BJ (cell line): ENCODE measurements around the gene SPNS3. TPM values are rescaled to one million over a fixed set of nuclear protein-coding genes. Genes with fewer than 3 reads are reported as not detected.

ENCODE experiments used
- CTCF ChIA-PET: fragments of 350-600 bp; formaldehyde crosslinking; extraction: SDS; loops from one replicate; lab custom pipeline; 2021; ENCODE audit warnings: antibody characterized with exemption, inconsistent platforms; lab: Yijun Ruan, JAX
- POLR2A ChIA-PET: fragments of 300-600 bp; sonication (Branson Sonifier 250); formaldehyde crosslinking; extraction: SDS; loops from one replicate; lab custom pipeline; 2021; ENCODE audit warnings: antibody characterized with exemption; lab: Charles Lee
- DNase-seq: peaks from one replicate; pipeline ENCODE4 v3.0.0-alpha.2; 2011; ENCODE audit warnings: low read depth
- H3K27me3 ChIP-seq: 2 replicates; pipeline ENCODE4 v1.6.0; 2011; ENCODE audit warnings: low read length; ENCODE audit not compliant: control insufficient read depth, insufficient read depth
- H3K36me3 ChIP-seq: 2 replicates; pipeline ENCODE4 v1.5.1; 2011; ENCODE audit warnings: low read length; ENCODE audit not compliant: control insufficient read depth, insufficient read depth
- H3K4me3 ChIP-seq: 2 replicates; pipeline ENCODE4 v1.5.1; 2011; ENCODE audit warnings: low read depth, mild to moderate bottlenecking, control low read depth, low read length
- CTCF ChIP-seq: IDR thresholded peaks from 2 replicates; pipeline ENCODE4 v1.5.1; 2011; ENCODE audit warnings: low read depth, mild to moderate bottlenecking, control low read depth, inconsistent platforms, low read length, moderate library complexity; ENCODE audit not compliant: insufficient read depth
- polyA plus RNA-seq: library from polyadenylated mRNA; depleted of rRNA; stranded (reverse); fragments of >200 nt; gene quantifications from 2 replicates; pipeline ENCODE4 v1.2.3, GENCODE V29; 2011

SPNS3 gene
- polyA plus RNA-seq, 1 experiment = not detected

DNA sequence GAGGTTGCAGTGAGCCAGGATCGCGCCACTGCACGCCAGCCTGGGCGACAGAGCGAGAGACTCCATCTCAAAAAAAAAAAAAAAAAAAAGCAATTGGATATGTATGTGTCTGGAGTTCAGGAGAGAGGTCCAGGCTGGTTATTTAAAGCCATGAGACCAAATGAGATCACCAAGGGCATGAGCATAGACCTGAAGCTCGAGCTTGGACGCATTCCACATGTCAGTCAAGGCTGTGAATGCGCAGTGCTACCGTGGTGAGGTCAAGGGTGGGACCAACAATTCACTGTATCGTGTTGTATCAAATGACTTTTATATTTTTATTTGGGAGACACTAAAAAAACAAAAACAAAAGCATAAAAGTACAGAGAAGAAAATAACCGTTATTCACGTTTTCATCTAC lies 35.8 kb downstream of the SPNS3 start:
- no peak for TF ChIP-seq CTCF
- peaks cover 7% of the 10 kb centered on the region for H3K27me3 ChIP-seq
- DNase-seq = no peak
- ChIA-PET CTCF (no interaction called here), POLR2A (no interaction called here)
- H3K36me3 ChIP-seq = no peaks in the 10 kb centered on the region
- no peak overlapping the region for H3K4me3 ChIP-seq

DNA sequence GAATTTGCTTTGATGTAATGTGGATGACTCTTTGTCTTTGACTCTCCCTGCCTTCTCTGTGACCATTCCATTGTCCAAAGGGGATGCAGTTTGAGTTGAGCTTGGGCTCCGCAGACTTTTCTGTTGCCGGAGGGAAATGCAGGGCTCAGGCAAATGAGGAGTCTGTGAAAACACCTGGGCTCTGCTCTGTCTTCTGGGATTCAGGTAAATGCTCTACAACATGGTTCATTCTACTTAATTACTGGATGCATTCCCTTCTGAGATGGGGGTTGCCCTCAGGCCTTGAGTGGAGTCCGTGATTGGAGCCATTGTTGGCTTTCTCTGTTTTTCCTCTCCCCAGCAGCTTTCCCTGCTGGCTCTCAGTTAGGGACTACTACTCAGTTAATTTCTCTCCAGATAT lies 38.5 kb downstream of the SPNS3 start:
- DNase-seq = no peak
- Histone ChIP-seq H3K27me3 (peaks cover 10% of the 10 kb centered on the region), H3K4me3 (no peak overlapping the region), H3K36me3 (no peaks in the 10 kb centered on the region)
- CTCF ChIA-PET = no interaction called here
- POLR2A ChIA-PET = no interaction called here
- no peak for TF ChIP-seq CTCF

GRCh38 chr17:4474093-4474492 lies 40.4 kb downstream of the SPNS3 start:
- TF ChIP-seq CTCF = no peak
- ChIA-PET CTCF (no interaction called here), POLR2A (no interaction called here)
- peaks cover 10% of the 10 kb centered on the region for H3K27me3 ChIP-seq
- no peaks in the 10 kb centered on the region for H3K36me3 ChIP-seq
- no peak for DNase-seq
- H3K4me3 ChIP-seq = no peak overlapping the region

DNA sequence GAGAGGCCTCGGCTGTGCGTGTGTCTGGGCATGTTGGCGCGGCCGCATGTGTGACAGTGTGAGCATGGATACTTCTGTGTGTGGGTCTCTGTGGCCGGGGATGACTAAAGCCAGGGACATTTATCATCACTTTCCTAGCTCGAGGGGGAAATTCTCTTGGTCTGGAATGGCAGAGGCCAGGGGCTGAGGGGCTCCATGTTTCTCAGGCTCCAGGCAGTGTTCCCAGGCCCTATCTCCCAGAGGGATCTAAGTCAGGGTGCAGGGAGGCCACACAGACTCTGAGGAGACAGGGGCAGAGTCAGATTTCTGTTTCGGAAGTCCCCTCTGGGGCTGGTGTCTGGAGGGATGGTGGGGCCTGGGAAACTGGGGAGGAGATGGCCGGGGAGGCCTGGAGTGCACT lies 41.3 kb downstream of the SPNS3 start:
- no peaks in the 10 kb centered on the region for H3K36me3 ChIP-seq
- peaks cover 12% of the 10 kb centered on the region for H3K27me3 ChIP-seq
- no peak for DNase-seq
- no peak overlapping the region for H3K4me3 ChIP-seq
- TF ChIP-seq CTCF = no peak
- POLR2A ChIA-PET = no interaction called here
- CTCF ChIA-PET = no interaction called here

GRCh38 chr17:4475463-4475862 lies 41.7 kb downstream of the SPNS3 start:
- Histone ChIP-seq H3K4me3 (no peak overlapping the region), H3K27me3 (peaks cover 12% of the 10 kb centered on the region), H3K36me3 (no peaks in the 10 kb centered on the region)
- no peak for TF ChIP-seq CTCF
- POLR2A ChIA-PET = interaction anchor here (0.5 kb wide), 1 partner anchor 11 kb away, joined by 3 read pairs; no protein-coding TSS in a partner anchor
- DNase-seq = no peak
- CTCF ChIA-PET = no interaction called here
